Astrocyte (in vitro differentiated cells and primary cell): ENCODE data around the gene CYB5A. TPM values are rescaled to one million over a fixed set of nuclear protein-coding genes. Genes with fewer than 3 reads are reported as not detected.

Experiments used
- DNase-seq: peaks from one replicate; pipeline ENCODE4 v3.0.0-alpha.2; 2010; ENCODE audit warnings: low read depth
- FAIRE-seq: peaks from 2 replicates; lab custom pipeline; 2011; peaks lifted over from hg19 to GRCh38; lab: Jason Lieb, UNC
- H2AFZ ChIP-seq: 2 replicates; pipeline ENCODE4 v1.6.0; 2012; ENCODE audit warnings: low read depth, low read length, inconsistent platforms
- H3K27ac ChIP-seq: 2 replicates; pipeline ENCODE4 v1.5.1; 2011; ENCODE audit warnings: low read depth, low read length, inconsistent platforms
- H3K27me3 ChIP-seq: 2 replicates; pipeline ENCODE4 v1.6.0; 2011; ENCODE audit warnings: low read length, inconsistent platforms; ENCODE audit not compliant: insufficient read depth
- H3K36me3 ChIP-seq: 2 replicates; pipeline ENCODE4 v1.5.1; 2011; ENCODE audit warnings: low read length, inconsistent platforms; ENCODE audit not compliant: insufficient read depth
- H3K4me1 ChIP-seq: 2 replicates; pipeline ENCODE4 v1.5.1; 2011; ENCODE audit warnings: low read length, inconsistent platforms; ENCODE audit not compliant: insufficient read depth
- H3K4me2 ChIP-seq: 2 replicates; pipeline ENCODE4 v1.6.0; 2012; ENCODE audit warnings: low read length, inconsistent platforms
- H3K4me3 ChIP-seq: 2 replicates; pipeline ENCODE4 v1.5.1; 2011; ENCODE audit warnings: low read depth, mild to moderate bottlenecking, low read length, inconsistent platforms; ENCODE audit not compliant: insufficient read depth
- H3K79me2 ChIP-seq: 2 replicates; pipeline ENCODE4 v1.6.0; 2012; ENCODE audit warnings: mild to moderate bottlenecking, low read length, inconsistent platforms; ENCODE audit not compliant: insufficient read depth
- H3K9ac ChIP-seq: 2 replicates; pipeline ENCODE4 v1.6.0; 2012; ENCODE audit warnings: mild to moderate bottlenecking, low read length, inconsistent platforms
- H3K9me3 ChIP-seq: 2 replicates; pipeline ENCODE4 v1.5.1; 2012; ENCODE audit warnings: low read depth, mild to moderate bottlenecking, low read length, inconsistent platforms; ENCODE audit not compliant: insufficient read depth
- H4K20me1 ChIP-seq: 2 replicates; pipeline ENCODE4 v1.6.0; 2012; ENCODE audit warnings: low read length, inconsistent platforms; ENCODE audit not compliant: insufficient read depth
- H3K27ac Mint-ChIP-seq: one replicate; pipeline ENCODE4 v1.8.0; 2021; ENCODE audit warnings: mild to moderate bottlenecking, mixed read lengths; ENCODE audit not compliant: unreplicated experiment
- H3K27me3 Mint-ChIP-seq: one replicate; pipeline ENCODE4 v1.8.0; 2021; ENCODE audit warnings: low read depth, mixed read lengths; ENCODE audit not compliant: unreplicated experiment
- H3K36me3 Mint-ChIP-seq: one replicate; pipeline ENCODE4 v1.8.0; 2021; ENCODE audit warnings: low read depth, mixed read lengths; ENCODE audit not compliant: unreplicated experiment
- H3K4me1 Mint-ChIP-seq: one replicate; pipeline ENCODE4 v1.8.0; 2021; ENCODE audit warnings: low read depth, mixed read lengths; ENCODE audit not compliant: unreplicated experiment
- H3K4me3 Mint-ChIP-seq: one replicate; pipeline ENCODE4 v1.8.0; 2021; ENCODE audit warnings: mild to moderate bottlenecking, moderate library complexity, mixed read lengths; ENCODE audit not compliant: unreplicated experiment
- H3K9me3 Mint-ChIP-seq: one replicate; pipeline ENCODE4 v1.8.0; 2021; ENCODE audit warnings: mild to moderate bottlenecking, mixed read lengths; ENCODE audit not compliant: unreplicated experiment
- EZH2 ChIP-seq: IDR thresholded peaks from 2 replicates; pipeline ENCODE4 v1.6.1; 2012; ENCODE audit warnings: mild to moderate bottlenecking, low read length, inconsistent platforms; ENCODE audit not compliant: insufficient read depth
- total RNA-seq: library from RNA; stranded (reverse); gene quantifications from 2 replicates; pipeline ENCODE4 v1.2.1, GENCODE V29; 2021
- TF ChIP-seq, protein P1 (sequence below): IDR thresholded peaks from 2 replicates; pipeline ENCODE4 v1.5.1; 2011; ENCODE audit warnings: low read depth, mild to moderate bottlenecking, inconsistent platforms, low read length, moderate library complexity; ENCODE audit not compliant: insufficient read depth

CYB5A gene
- total RNA-seq, 1 donor from 2014 or later = 45.7 TPM

- H3K36me3 Mint-ChIP-seq = peaks cover 3% of the 10 kb centered on the region
- TF ChIP-seq EZH2 = no peak
- TF ChIP-seq, protein P1, sequence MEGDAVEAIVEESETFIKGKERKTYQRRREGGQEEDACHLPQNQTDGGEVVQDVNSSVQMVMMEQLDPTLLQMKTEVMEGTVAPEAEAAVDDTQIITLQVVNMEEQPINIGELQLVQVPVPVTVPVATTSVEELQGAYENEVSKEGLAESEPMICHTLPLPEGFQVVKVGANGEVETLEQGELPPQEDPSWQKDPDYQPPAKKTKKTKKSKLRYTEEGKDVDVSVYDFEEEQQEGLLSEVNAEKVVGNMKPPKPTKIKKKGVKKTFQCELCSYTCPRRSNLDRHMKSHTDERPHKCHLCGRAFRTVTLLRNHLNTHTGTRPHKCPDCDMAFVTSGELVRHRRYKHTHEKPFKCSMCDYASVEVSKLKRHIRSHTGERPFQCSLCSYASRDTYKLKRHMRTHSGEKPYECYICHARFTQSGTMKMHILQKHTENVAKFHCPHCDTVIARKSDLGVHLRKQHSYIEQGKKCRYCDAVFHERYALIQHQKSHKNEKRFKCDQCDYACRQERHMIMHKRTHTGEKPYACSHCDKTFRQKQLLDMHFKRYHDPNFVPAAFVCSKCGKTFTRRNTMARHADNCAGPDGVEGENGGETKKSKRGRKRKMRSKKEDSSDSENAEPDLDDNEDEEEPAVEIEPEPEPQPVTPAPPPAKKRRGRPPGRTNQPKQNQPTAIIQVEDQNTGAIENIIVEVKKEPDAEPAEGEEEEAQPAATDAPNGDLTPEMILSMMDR = no peak
- no peak overlapping the region for H3K4me3 Mint-ChIP-seq
- no peaks in the 10 kb centered on the region for H3K27me3 Mint-ChIP-seq
- no peak overlapping the region for H3K4me2 ChIP-seq
- no peaks in the 10 kb centered on the region for H3K27me3 ChIP-seq
- no peak for FAIRE-seq
- H3K27ac Mint-ChIP-seq = no peak overlapping the region
- DNase-seq = no peak
- peaks cover 5% of the 10 kb centered on the region for H3K4me1 Mint-ChIP-seq
- no peak overlapping the region for H3K9ac ChIP-seq
- no peak overlapping the region for H2AFZ ChIP-seq
- H3K9me3 ChIP-seq = no peaks in the 10 kb centered on the region
- H3K4me3 ChIP-seq = no peak overlapping the region
- no peaks in the 10 kb centered on the region for H3K4me1 ChIP-seq
- no peak overlapping the region for H3K27ac ChIP-seq
- no peaks in the 10 kb centered on the region for H3K79me2 ChIP-seq
- H4K20me1 ChIP-seq = no peaks in the 10 kb centered on the region
- H3K9me3 Mint-ChIP-seq = no peaks in the 10 kb centered on the region
- H3K36me3 ChIP-seq = no peaks in the 10 kb centered on the region
These were observed 6.8 kb downstream of the CYB5A start for GRCh38 chr18:74284980-74285355.

GRCh38 chr18:74284191-74284979, 7.4 kb downstream of the CYB5A start:
- Histone ChIP-seq H3K27ac (no peak overlapping the region), H3K79me2 (no peaks in the 10 kb centered on the region), H3K27me3 (no peaks in the 10 kb centered on the region), H3K4me1 (no peaks in the 10 kb centered on the region), H2AFZ (no peak overlapping the region), H3K36me3 (no peaks in the 10 kb centered on the region), H3K4me3 (no peak overlapping the region), H3K4me2 (no peak overlapping the region), H3K9me3 (no peaks in the 10 kb centered on the region), H4K20me1 (no peaks in the 10 kb centered on the region), H3K9ac (no peak overlapping the region)
- H3K36me3 Mint-ChIP-seq = peaks cover 3% of the 10 kb centered on the region
- TF ChIP-seq, protein P1 = no peak
- no peak for TF ChIP-seq EZH2
- no peak overlapping the region for H3K27ac Mint-ChIP-seq
- peaks cover 5% of the 10 kb centered on the region for H3K4me1 Mint-ChIP-seq
- H3K9me3 Mint-ChIP-seq = no peaks in the 10 kb centered on the region
- no peak overlapping the region for H3K4me3 Mint-ChIP-seq
- FAIRE-seq (no peak), DNase-seq (no peak)
- H3K27me3 Mint-ChIP-seq = no peaks in the 10 kb centered on the region

GRCh38 chr18:74283646-74284045, 8.1 kb downstream of the CYB5A start:
- no peaks in the 10 kb centered on the region for H3K27me3 ChIP-seq
- Mint-ChIP-seq H3K27me3 (no peaks in the 10 kb centered on the region), H3K4me1 (no peaks in the 10 kb centered on the region), H3K27ac (no peak overlapping the region), H3K4me3 (no peak overlapping the region), H3K36me3 (peaks cover 3% of the 10 kb centered on the region), H3K9me3 (no peaks in the 10 kb centered on the region)
- DNase-seq (no peak), FAIRE-seq (no peak)
- no peak overlapping the region for H3K9ac ChIP-seq
- no peak overlapping the region for H3K27ac ChIP-seq
- no peak overlapping the region for H3K4me3 ChIP-seq
- H2AFZ ChIP-seq = no peak overlapping the region
- H3K36me3 ChIP-seq = no peaks in the 10 kb centered on the region
- no peaks in the 10 kb centered on the region for H4K20me1 ChIP-seq
- no peaks in the 10 kb centered on the region for H3K79me2 ChIP-seq
- H3K4me1 ChIP-seq = no peaks in the 10 kb centered on the region
- no peak overlapping the region for H3K4me2 ChIP-seq
- no peak for TF ChIP-seq EZH2
- TF ChIP-seq, protein P1 = no peak
- H3K9me3 ChIP-seq = no peaks in the 10 kb centered on the region
